ENCODE results near the gene MOV10. TPM values are rescaled to one million over a fixed set of nuclear protein-coding genes. Genes with fewer than 3 reads are reported as not detected.
A peak's percentile ranks its signal among the peaks of the same experiment; 100 is the strongest.
"Not testable (repeated sequence)": the region's sequence is repeated elsewhere in the genome, so short reads cannot be mapped to it uniquely, and the experiment has no call there.

Gene MOV10
- total RNA-seq, 5 donors from 2014 or later (not counting 1 experiment from before 2014, with no cell fraction given): 71.0 to 103 (median 86.1) TPM

GRCh38 chr1:112720800-112721199 is 46.3 kb downstream of the MOV10 start:
- Mint-ChIP-seq H3K9me3 (no peaks in the 10 kb centered on the region), H3K4me1 (peaks cover 15 to 26% (median 21%) of the 10 kb centered on the region in 3 donors), H3K27ac (no peak overlapping the region), H3K27me3 (peaks cover 3 to 14% of the 10 kb centered on the region in 2 donors), H3K36me3 (no peaks in the 10 kb centered on the region), H3K4me3 (no peak overlapping the region)
- Histone ChIP-seq H3K36me3 (ENCODE audit: control insufficient read depth in 2 of 2, extremely low read depth in 1 of 2, insufficient read depth in 1 of 2, low read length in 1 of 2) (no peaks in the 10 kb centered on the region), H3K27me3 (replicated peaks in 1 of 2; ENCODE audit: control insufficient read depth in 2 of 2, extremely low read depth in 1 of 2, insufficient read depth in 2 of 2, low read length in 1 of 2) (peaks cover 2 to 45% of the 10 kb centered on the region in 2 experiments), H3K9me3 (no peaks in the 10 kb centered on the region), H3K27ac (ENCODE audit: low read length) (no peak overlapping the region), H3K4me1 (ENCODE audit: control insufficient read depth in 1 of 2, extremely low read depth in 1 of 2, insufficient read depth in 2 of 2, low read length in 2 of 2) (peaks cover 8 to 29% of the 10 kb centered on the region in 2 experiments), H3K4me3 (ENCODE audit: control insufficient read depth in 1 of 2, extremely low read depth in 1 of 2, low read length in 1 of 2) (no peak overlapping the region)
- DNase-seq (no peak), ATAC-seq (replicated peaks in 1 of 4) (no peak)
- ChIA-PET POLR2A (interaction anchor here in 1 of 2 donors (0.6 kb wide), 1 partner anchor 108 kb away, joined by 3 read pairs; no protein-coding TSS in a partner anchor), CTCF (no interaction called here)
- no CpG with 5 or more reads among the region's 3 CpGs for WGBS (ENCODE audit: insufficient coverage)

GRCh38 chr1:112721294-112721693 is 46.8 kb downstream of the MOV10 start:
- not testable (repeated sequence) for H3K4me3 Mint-ChIP-seq; H3K27ac ChIP-seq (ENCODE audit: low read length); DNase-seq; ATAC-seq (replicated peaks in 1 of 4); H3K9me3 Mint-ChIP-seq; H3K36me3 Mint-ChIP-seq; H3K4me3 ChIP-seq (ENCODE audit: control insufficient read depth in 1 of 2, extremely low read depth in 1 of 2, low read length in 1 of 2); H3K27ac Mint-ChIP-seq; H3K9me3 ChIP-seq; H3K36me3 ChIP-seq (ENCODE audit: control insufficient read depth in 2 of 2, extremely low read depth in 1 of 2, insufficient read depth in 1 of 2, low read length in 1 of 2)
- ChIA-PET CTCF (interaction anchor here (0.5 to 0.9 kb wide), 2 partner anchors 74 to 351 kb away, joined by 3 to 6 read pairs; partner anchors contain the start of gene LRIG2 (in 1 of the 2)), POLR2A (interaction anchor here in 1 of 2 donors (0.5 kb wide), 1 partner anchor 14 kb away, joined by 3 read pairs; no protein-coding TSS in a partner anchor)
- H3K4me1 ChIP-seq (ENCODE audit: control insufficient read depth in 1 of 2, extremely low read depth in 1 of 2, insufficient read depth in 2 of 2, low read length in 2 of 2): peaks cover 4 to 24% of the 10 kb centered on the region in 2 experiments
- Mint-ChIP-seq H3K27me3 (peaks cover 3 to 14% of the 10 kb centered on the region in 2 donors), H3K4me1 (peaks cover 10 to 21% (median 16%) of the 10 kb centered on the region in 3 donors)
- WGBS (ENCODE audit: insufficient coverage): 86% methylated on average over 1 of the region's 2 CpGs
- H3K27me3 ChIP-seq (replicated peaks in 1 of 2; ENCODE audit: control insufficient read depth in 2 of 2, extremely low read depth in 1 of 2, insufficient read depth in 2 of 2, low read length in 1 of 2): peaks cover 2 to 45% of the 10 kb centered on the region in 2 experiments

- CTCF ChIA-PET: interaction anchor here in 1 of 2 donors (0.9 kb wide), 1 partner anchor 351 kb away, joined by 3 read pairs; the partner anchor contains the start of gene LRIG2
- Histone ChIP-seq H3K27ac (ENCODE audit: low read length) (no peak overlapping the region), H3K36me3 (ENCODE audit: control insufficient read depth in 2 of 2, extremely low read depth in 1 of 2, insufficient read depth in 1 of 2, low read length in 1 of 2) (no peaks in the 10 kb centered on the region), H3K9me3 (no peaks in the 10 kb centered on the region), H3K27me3 (replicated peaks in 1 of 2; ENCODE audit: control insufficient read depth in 2 of 2, extremely low read depth in 1 of 2, insufficient read depth in 2 of 2, low read length in 1 of 2) (peaks cover 2 to 45% of the 10 kb centered on the region in 2 experiments), H3K4me1 (ENCODE audit: control insufficient read depth in 1 of 2, extremely low read depth in 1 of 2, insufficient read depth in 2 of 2, low read length in 2 of 2) (peaks cover 4 to 22% of the 10 kb centered on the region in 2 experiments), H3K4me3 (ENCODE audit: control insufficient read depth in 1 of 2, extremely low read depth in 1 of 2, low read length in 1 of 2) (no peak overlapping the region)
- Mint-ChIP-seq H3K27ac (no peak overlapping the region), H3K4me1 (peaks cover 9 to 18% (median 14%) of the 10 kb centered on the region in 3 donors), H3K27me3 (peaks cover 3 to 13% of the 10 kb centered on the region in 2 donors), H3K4me3 (peak overlapping the region in 1 of 3 donors; percentile 47), H3K36me3 (no peaks in the 10 kb centered on the region), H3K9me3 (no peaks in the 10 kb centered on the region)
- no peak for ATAC-seq (replicated peaks in 1 of 4)
- POLR2A ChIA-PET: no interaction called here
- 83% methylated on average over 9 of the region's 10 CpGs for WGBS (ENCODE audit: insufficient coverage)
- no peak for DNase-seq
Measured at GRCh38 chr1:112721966-112722524, 47.6 kb downstream of the MOV10 start.

GRCh38 chr1:112722601-112723510 is 48.4 kb downstream of the MOV10 start:
- H3K4me1 ChIP-seq (ENCODE audit: control insufficient read depth in 1 of 2, extremely low read depth in 1 of 2, insufficient read depth in 2 of 2, low read length in 2 of 2): peaks cover 4 to 22% of the 10 kb centered on the region in 2 experiments
- no peak for DNase-seq
- Mint-ChIP-seq H3K36me3 (no peaks in the 10 kb centered on the region), H3K27me3 (peaks cover 3 to 13% of the 10 kb centered on the region in 2 donors), H3K4me3 (peak overlapping the region in 1 of 3 donors; percentile 47), H3K9me3 (no peaks in the 10 kb centered on the region), H3K4me1 (peaks cover 9 to 18% (median 12%) of the 10 kb centered on the region in 3 donors), H3K27ac (peak overlapping the region in 1 of 2 donors; percentile 36)
- ATAC-seq (replicated peaks in 1 of 4): peak; percentile 22 to 56 (median 26)
- WGBS (ENCODE audit: insufficient coverage): 23% methylated on average over 27 of the region's 35 CpGs
- no peaks in the 10 kb centered on the region for H3K9me3 ChIP-seq
- H3K4me3 ChIP-seq (ENCODE audit: control insufficient read depth in 1 of 2, extremely low read depth in 1 of 2, low read length in 1 of 2): peak overlapping the region in 1 of 2 donors; percentile 11
- H3K36me3 ChIP-seq (ENCODE audit: control insufficient read depth in 2 of 2, extremely low read depth in 1 of 2, insufficient read depth in 1 of 2, low read length in 1 of 2): no peaks in the 10 kb centered on the region
- CTCF ChIA-PET: no interaction called here
- POLR2A ChIA-PET: no interaction called here
- no peak overlapping the region for H3K27ac ChIP-seq (ENCODE audit: low read length)
- peaks cover 2 to 48% of the 10 kb centered on the region in 2 experiments for H3K27me3 ChIP-seq (replicated peaks in 1 of 2; ENCODE audit: control insufficient read depth in 2 of 2, extremely low read depth in 1 of 2, insufficient read depth in 2 of 2, low read length in 1 of 2)

GRCh38 chr1:112723511-112723839 is 49.0 kb downstream of the MOV10 start:
- peaks cover 4 to 21% of the 10 kb centered on the region in 2 experiments for H3K4me1 ChIP-seq (ENCODE audit: control insufficient read depth in 1 of 2, extremely low read depth in 1 of 2, insufficient read depth in 2 of 2, low read length in 2 of 2)
- Mint-ChIP-seq H3K4me3 (peak overlapping the region in 1 of 3 donors; percentile 47), H3K27me3 (peaks cover 3 to 13% of the 10 kb centered on the region in 2 donors), H3K4me1 (peaks cover 9 to 16% (median 12%) of the 10 kb centered on the region in 3 donors), H3K36me3 (no peaks in the 10 kb centered on the region), H3K9me3 (no peaks in the 10 kb centered on the region), H3K27ac (no peak overlapping the region)
- H3K4me3 ChIP-seq (ENCODE audit: control insufficient read depth in 1 of 2, extremely low read depth in 1 of 2, low read length in 1 of 2): no peak overlapping the region
- no peaks in the 10 kb centered on the region for H3K9me3 ChIP-seq
- DNase-seq: no peak
- H3K27me3 ChIP-seq (replicated peaks in 1 of 2; ENCODE audit: control insufficient read depth in 2 of 2, extremely low read depth in 1 of 2, insufficient read depth in 2 of 2, low read length in 1 of 2): peaks cover 2 to 48% of the 10 kb centered on the region in 2 experiments
- no peak overlapping the region for H3K27ac ChIP-seq (ENCODE audit: low read length)
- CTCF ChIA-PET: no interaction called here
- POLR2A ChIA-PET: no interaction called here
- no peak for ATAC-seq (replicated peaks in 1 of 4)
- 69% methylated on average over 7 of the region's 8 CpGs for WGBS (ENCODE audit: insufficient coverage)
- H3K36me3 ChIP-seq (ENCODE audit: control insufficient read depth in 2 of 2, extremely low read depth in 1 of 2, insufficient read depth in 1 of 2, low read length in 1 of 2): no peaks in the 10 kb centered on the region

- CTCF ChIA-PET; H3K27me3 Mint-ChIP-seq; POLR2A ChIA-PET; H3K4me3 ChIP-seq (ENCODE audit: control insufficient read depth in 1 of 2, extremely low read depth in 1 of 2, low read length in 1 of 2); H3K9me3 ChIP-seq; ATAC-seq (replicated peaks in 1 of 4); H3K27ac Mint-ChIP-seq; H3K36me3 ChIP-seq (ENCODE audit: control insufficient read depth in 2 of 2, extremely low read depth in 1 of 2, insufficient read depth in 1 of 2, low read length in 1 of 2); H3K27ac ChIP-seq (ENCODE audit: low read length); H3K36me3 Mint-ChIP-seq; DNase-seq; H3K9me3 Mint-ChIP-seq; H3K4me3 Mint-ChIP-seq: not testable (repeated sequence)
- H3K4me1 ChIP-seq (ENCODE audit: control insufficient read depth in 1 of 2, extremely low read depth in 1 of 2, insufficient read depth in 2 of 2, low read length in 2 of 2): peaks cover 4 to 13% of the 10 kb centered on the region in 2 experiments
- peaks cover 7 to 12% (median 10%) of the 10 kb centered on the region in 3 donors for H3K4me1 Mint-ChIP-seq
- peaks cover 2 to 41% of the 10 kb centered on the region in 2 experiments for H3K27me3 ChIP-seq (replicated peaks in 1 of 2; ENCODE audit: control insufficient read depth in 2 of 2, extremely low read depth in 1 of 2, insufficient read depth in 2 of 2, low read length in 1 of 2)
- WGBS (ENCODE audit: insufficient coverage): no CpG with 5 or more reads among the region's 4 CpGs
Measured at GRCh38 chr1:112724240-112724639, 49.8 kb downstream of the MOV10 start.

Measured in T-cell (primary cell).